ENCODE results near the gene NOPCHAP1. TPM values are rescaled to one million over a fixed set of nuclear protein-coding genes. Genes with fewer than 3 reads are reported as not detected.

The NOPCHAP1 gene
- total and polyA plus RNA-seq, 9 donors, result 4.5 to 20.2 (median 13.1) TPM

GRCh38 chr12:105001476-105001875 is 15.4 kb downstream of the NOPCHAP1 start:
- Histone ChIP-seq H3K27me3 (no peaks in the 10 kb centered on the region), H3K9me3 (no peaks in the 10 kb centered on the region), H3K27ac (no peak overlapping the region), H3K4me1 (ENCODE audit: insufficient read depth) (no peaks in the 10 kb centered on the region), H3K36me3 (no peaks in the 10 kb centered on the region), H3K4me3 (no peak overlapping the region)
- DNase-seq, result no peak
- intact Hi-C loops (cut with DNase I), result no loop called here
- TF ChIP-seq CTCF (IDR thresholded peaks at IDR 0.05) (no peak), EP300 (IDR thresholded peaks at IDR 0.05) (no peak), POLR2A (IDR thresholded peaks at IDR 0.05) (no peak)

GRCh38 chr12:105013892-105014291 is 27.8 kb downstream of the NOPCHAP1 start:
- H3K27ac ChIP-seq, result no peak overlapping the region
- intact Hi-C loops (cut with DNase I), result no loop called here
- no peaks in the 10 kb centered on the region for H3K36me3 ChIP-seq
- no peaks in the 10 kb centered on the region for H3K9me3 ChIP-seq
- H3K4me1 ChIP-seq (ENCODE audit: insufficient read depth), result no peaks in the 10 kb centered on the region
- no peak overlapping the region for H3K4me3 ChIP-seq
- no peak for DNase-seq
- H3K27me3 ChIP-seq, result no peaks in the 10 kb centered on the region
- TF ChIP-seq CTCF (IDR thresholded peaks at IDR 0.05) (no peak), EP300 (IDR thresholded peaks at IDR 0.05) (no peak), POLR2A (IDR thresholded peaks at IDR 0.05) (no peak)
- 92 to 97% (median 94%) methylated on average over 9 of the region's 9 CpGs for WGBS, 3 donors

- H3K27me3 ChIP-seq, result no peaks in the 10 kb centered on the region
- no peaks in the 10 kb centered on the region for H3K9me3 ChIP-seq
- H3K36me3 ChIP-seq, result no peaks in the 10 kb centered on the region
- no peak overlapping the region for H3K27ac ChIP-seq
- TF ChIP-seq CTCF (IDR thresholded peaks at IDR 0.05) (no peak), POLR2A (IDR thresholded peaks at IDR 0.05) (no peak), EP300 (IDR thresholded peaks at IDR 0.05) (no peak)
- 41 to 55% (median 52%) methylated on average over 2 of the region's 2 CpGs for WGBS, 3 donors
- no peak for DNase-seq
- no peak overlapping the region for H3K4me3 ChIP-seq
- no peaks in the 10 kb centered on the region for H3K4me1 ChIP-seq (ENCODE audit: insufficient read depth)
- intact Hi-C loops (cut with DNase I), result no loop called here
Measured at GRCh38 chr12:105014603-105015002, 28.5 kb downstream of the NOPCHAP1 start.

- no peak for DNase-seq
- Histone ChIP-seq H3K9me3 (no peaks in the 10 kb centered on the region), H3K27me3 (no peaks in the 10 kb centered on the region), H3K36me3 (no peaks in the 10 kb centered on the region), H3K4me3 (no peak overlapping the region), H3K4me1 (ENCODE audit: insufficient read depth) (no peaks in the 10 kb centered on the region), H3K27ac (no peak overlapping the region)
- intact Hi-C loops (cut with DNase I), result no loop called here
- no peak for TF ChIP-seq CTCF (IDR thresholded peaks at IDR 0.05)
- TF ChIP-seq EP300 (IDR thresholded peaks at IDR 0.05), result no peak
- no peak for TF ChIP-seq POLR2A (IDR thresholded peaks at IDR 0.05)
- 94 to 97% (median 95%) methylated on average over 4 of the region's 4 CpGs for WGBS, 3 donors
Measured at GRCh38 chr12:105015543-105015942, 29.4 kb downstream of the NOPCHAP1 start.

GRCh38 chr12:105018012-105018411 is 31.9 kb downstream of the NOPCHAP1 start:
- no peaks in the 10 kb centered on the region for H3K4me1 ChIP-seq (ENCODE audit: insufficient read depth)
- DNase-seq, result no peak
- 89 to 92% (median 90%) methylated on average over 4 of the region's 4 CpGs for WGBS, 3 donors
- intact Hi-C loops (cut with DNase I), result no loop called here
- H3K4me3 ChIP-seq, result no peak overlapping the region
- H3K9me3 ChIP-seq, result no peaks in the 10 kb centered on the region
- H3K27me3 ChIP-seq, result no peaks in the 10 kb centered on the region
- no peaks in the 10 kb centered on the region for H3K36me3 ChIP-seq
- TF ChIP-seq EP300 (IDR thresholded peaks at IDR 0.05) (no peak), POLR2A (IDR thresholded peaks at IDR 0.05) (no peak), CTCF (IDR thresholded peaks at IDR 0.05) (no peak)
- no peak overlapping the region for H3K27ac ChIP-seq

Data from ovary (tissue), 9 donors.